ENCODE data around the gene HSPH1. TPM values are rescaled to one million over a fixed set of nuclear protein-coding genes. Genes with fewer than 3 reads are reported as not detected.

Gene HSPH1
- total and polyA plus RNA-seq, 2 of the 13 experiments (the other 11 are each of a cell fraction or from before 2014, with no cell fraction given), result 13.0 to 62.9 TPM

GRCh38 chr13:31110617-31111016, 51.1 kb downstream of the HSPH1 start:
- H3K4me1 ChIP-seq (ENCODE audit: insufficient read depth, low read length), result no peaks in the 10 kb centered on the region
- H3K9me3 ChIP-seq (ENCODE audit: low read length), result no peaks in the 10 kb centered on the region
- BruUV-seq (replicated peaks), result no TSS peak
- H3K36me3 ChIP-seq (replicated peaks in 1 of 2; ENCODE audit: control insufficient read depth in 1 of 2, insufficient read depth in 2 of 2, low read length in 2 of 2), result no peaks in the 10 kb centered on the region
- no peak for TF ChIP-seq HCFC1 (IDR thresholded peaks at IDR 0.05; ENCODE audit: low read depth, low read length)
- no peak for TF ChIP-seq DDIT3 (CRISPR knock-in tag; IDR thresholded peaks at IDR 0.05)
- no peak for TF ChIP-seq ZBTB21 (CRISPR knock-in tag; IDR thresholded peaks at IDR 0.05)
- TF ChIP-seq HMG20A (CRISPR knock-in tag; IDR thresholded peaks at IDR 0.05; ENCODE audit: borderline replicate concordance), result no peak
- H3K9ac ChIP-seq (ENCODE audit: insufficient read depth, low read depth, low read length), result no peak overlapping the region
- CTCF ChIA-PET (ENCODE audit: low intra/inter-chr PET ratio, low total read pairs), result no interaction called here
- no peak overlapping the region for H3K27ac ChIP-seq (ENCODE audit: extremely low read length, insufficient read depth, low read length)
- no peak overlapping the region for H3K4me3 ChIP-seq (replicated peaks in 1 of 3; ENCODE audit: insufficient read depth in 1 of 3, low read depth in 2 of 3, low read length in 3 of 3)
- DNase-seq (ENCODE audit: low spot score) (no peak), ATAC-seq (no peak), FAIRE-seq (no peak)
- H3K27me3 ChIP-seq (ENCODE audit: control insufficient read depth in 1 of 2, insufficient read depth in 2 of 2, low read length in 2 of 2), result peaks cover 0 to 24% of the 10 kb centered on the region in 2 experiments; a peak in 2 of 5 replicates
- H3K79me2 ChIP-seq (ENCODE audit: insufficient read depth, low read length), result no peaks in the 10 kb centered on the region
- intact Hi-C loops (cut with micrococcal nuclease; ENCODE audit: unreplicated experiment), result no loop called here
- WGBS (ENCODE audit: low lambda C conversion rate), result 28% methylated on average over 2 of the region's 10 CpGs
- in situ Hi-C loops (cut with HindIII; ENCODE audit: extremely low pct_ligation_motif_present, low pct_unique_long_range_greater_than_20kb), result no loop called here
- no peaks in the 10 kb centered on the region for H4K20me1 ChIP-seq (ENCODE audit: insufficient read depth, low read length)
- POLR2A ChIA-PET, result no interaction called here
- H3K4me2 ChIP-seq (ENCODE audit: low read depth, low read length), result no peak overlapping the region
- no peak overlapping the region for H2AFZ ChIP-seq (ENCODE audit: low read length)

GRCh38 chr13:31110169-31110568, 51.5 kb downstream of the HSPH1 start:
- Histone ChIP-seq H3K27ac (ENCODE audit: extremely low read length, insufficient read depth, low read length) (no peak overlapping the region), H3K79me2 (ENCODE audit: insufficient read depth, low read length) (no peaks in the 10 kb centered on the region), H4K20me1 (ENCODE audit: insufficient read depth, low read length) (no peaks in the 10 kb centered on the region), H2AFZ (ENCODE audit: low read length) (no peak overlapping the region), H3K4me1 (ENCODE audit: insufficient read depth, low read length) (no peaks in the 10 kb centered on the region), H3K27me3 (ENCODE audit: control insufficient read depth in 1 of 2, insufficient read depth in 2 of 2, low read length in 2 of 2) (peaks cover 0 to 20% of the 10 kb centered on the region in 2 experiments; a peak in 2 of 5 replicates), H3K4me2 (ENCODE audit: low read depth, low read length) (no peak overlapping the region), H3K36me3 (replicated peaks in 1 of 2; ENCODE audit: control insufficient read depth in 1 of 2, insufficient read depth in 2 of 2, low read length in 2 of 2) (no peaks in the 10 kb centered on the region), H3K9me3 (ENCODE audit: low read length) (no peaks in the 10 kb centered on the region), H3K4me3 (replicated peaks in 1 of 3; ENCODE audit: insufficient read depth in 1 of 3, low read depth in 2 of 3, low read length in 3 of 3) (no peak overlapping the region), H3K9ac (ENCODE audit: insufficient read depth, low read depth, low read length) (no peak overlapping the region)
- no peak for ATAC-seq
- no TSS peak for BruUV-seq (replicated peaks)
- FAIRE-seq, result no peak
- no peak for TF ChIP-seq ARNT2 (CRISPR knock-in tag; IDR thresholded peaks at IDR 0.05; ENCODE audit: low read depth)
- no peak for TF ChIP-seq HHEX (CRISPR knock-in tag; IDR thresholded peaks at IDR 0.05)
- no peak for TF ChIP-seq ZC3H4 (CRISPR knock-in tag; IDR thresholded peaks at IDR 0.05; ENCODE audit: borderline replicate concordance)
- no peak for TF ChIP-seq SRSF1 (optimal IDR thresholded peaks at IDR 0.05; ENCODE audit: low read depth, low read length)
- TF ChIP-seq, protein P1, sequence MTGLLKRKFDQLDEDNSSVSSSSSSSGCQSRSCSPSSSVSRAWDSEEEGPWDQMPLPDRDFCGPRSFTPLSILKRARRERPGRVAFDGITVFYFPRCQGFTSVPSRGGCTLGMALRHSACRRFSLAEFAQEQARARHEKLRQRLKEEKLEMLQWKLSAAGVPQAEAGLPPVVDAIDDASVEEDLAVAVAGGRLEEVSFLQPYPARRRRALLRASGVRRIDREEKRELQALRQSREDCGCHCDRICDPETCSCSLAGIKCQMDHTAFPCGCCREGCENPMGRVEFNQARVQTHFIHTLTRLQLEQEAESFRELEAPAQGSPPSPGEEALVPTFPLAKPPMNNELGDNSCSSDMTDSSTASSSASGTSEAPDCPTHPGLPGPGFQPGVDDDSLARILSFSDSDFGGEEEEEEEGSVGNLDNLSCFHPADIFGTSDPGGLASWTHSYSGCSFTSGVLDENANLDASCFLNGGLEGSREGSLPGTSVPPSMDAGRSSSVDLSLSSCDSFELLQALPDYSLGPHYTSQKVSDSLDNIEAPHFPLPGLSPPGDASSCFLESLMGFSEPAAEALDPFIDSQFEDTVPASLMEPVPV (CRISPR knock-in tag; IDR thresholded peaks at IDR 0.05), result no peak
- no peak for TF ChIP-seq ZFP37 (CRISPR knock-in tag; IDR thresholded peaks at IDR 0.05; ENCODE audit: borderline replicate concordance)
- TF ChIP-seq ZNF558 (CRISPR knock-in tag; IDR thresholded peaks at IDR 0.05; ENCODE audit: borderline replicate concordance), result no peak
- TF ChIP-seq, protein P2, sequence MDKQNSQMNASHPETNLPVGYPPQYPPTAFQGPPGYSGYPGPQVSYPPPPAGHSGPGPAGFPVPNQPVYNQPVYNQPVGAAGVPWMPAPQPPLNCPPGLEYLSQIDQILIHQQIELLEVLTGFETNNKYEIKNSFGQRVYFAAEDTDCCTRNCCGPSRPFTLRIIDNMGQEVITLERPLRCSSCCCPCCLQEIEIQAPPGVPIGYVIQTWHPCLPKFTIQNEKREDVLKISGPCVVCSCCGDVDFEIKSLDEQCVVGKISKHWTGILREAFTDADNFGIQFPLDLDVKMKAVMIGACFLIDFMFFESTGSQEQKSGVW (CRISPR knock-in tag; IDR thresholded peaks at IDR 0.05; ENCODE audit: borderline replicate concordance), result no peak
- TF ChIP-seq RBFOX2 (IDR thresholded peaks at IDR 0.05; ENCODE audit: low read depth, low read length), result no peak
- no peak for TF ChIP-seq ZNF253 (CRISPR knock-in tag; IDR thresholded peaks at IDR 0.05; ENCODE audit: borderline replicate concordance)
- no peak for TF ChIP-seq HOXA9 (CRISPR knock-in tag; IDR thresholded peaks at IDR 0.05; ENCODE audit: borderline replicate concordance)
- TF ChIP-seq CBX5 (CRISPR knock-in tag; IDR thresholded peaks at IDR 0.05; ENCODE audit: borderline replicate concordance), result no peak
- no peak for TF ChIP-seq ZNF891 (CRISPR knock-in tag; IDR thresholded peaks at IDR 0.05)
- ChIA-PET CTCF (ENCODE audit: low intra/inter-chr PET ratio, low total read pairs) (no interaction called here), POLR2A (no interaction called here)
- intact Hi-C loops (cut with micrococcal nuclease; ENCODE audit: unreplicated experiment), result no loop called here
- 27% methylated on average over 1 of the region's 7 CpGs for WGBS (ENCODE audit: low lambda C conversion rate)
- DNase-seq (ENCODE audit: low spot score), result no peak
- in situ Hi-C loops (cut with HindIII; ENCODE audit: extremely low pct_ligation_motif_present, low pct_unique_long_range_greater_than_20kb), result no loop called here

Data from HepG2 (cell line).